Endothelial cell of umbilical vein (primary cell): Measurements from ENCODE around the gene COL8A1.

Experiments used
- CTCF ChIP-seq, 2 donors: IDR thresholded peaks; 1 replicate in 1 of 2; 2 replicates in 1 of 2; pipeline ENCODE4 v1.5.1; 2011; ENCODE audit warnings: low read length in 2 of 2, mild to moderate bottlenecking in 2 of 2, moderate library complexity in 2 of 2, control low read depth in 1 of 2, inconsistent platforms in 1 of 2, low read depth in 1 of 2; ENCODE audit not compliant: insufficient read depth in 1 of 2; ENCODE audit errors: extremely low read depth in 1 of 2
- EZH2 ChIP-seq: IDR thresholded peaks from 2 replicates; pipeline ENCODE4 v1.6.1; 2012; ENCODE audit warnings: borderline replicate concordance, low read depth, mild to moderate bottlenecking, moderate library complexity, low read length, inconsistent platforms; ENCODE audit not compliant: severe bottlenecking
- JUN ChIP-seq: IDR thresholded peaks from 2 replicates; pipeline ENCODE4 v1.6.1; 2011; ENCODE audit warnings: borderline replicate concordance, low read depth; ENCODE audit not compliant: insufficient read length, insufficient read depth
- MYC ChIP-seq: IDR thresholded peaks from one replicate; pipeline ENCODE4 v1.6.1; 2011; ENCODE audit warnings: mild to moderate bottlenecking, low read depth, low read length
- POLR2A ChIP-seq: IDR thresholded peaks from 2 replicates; pipeline ENCODE4 v1.6.1; 2012; ENCODE audit warnings: low read depth, mild to moderate bottlenecking, control low read depth, low read length

DNA sequence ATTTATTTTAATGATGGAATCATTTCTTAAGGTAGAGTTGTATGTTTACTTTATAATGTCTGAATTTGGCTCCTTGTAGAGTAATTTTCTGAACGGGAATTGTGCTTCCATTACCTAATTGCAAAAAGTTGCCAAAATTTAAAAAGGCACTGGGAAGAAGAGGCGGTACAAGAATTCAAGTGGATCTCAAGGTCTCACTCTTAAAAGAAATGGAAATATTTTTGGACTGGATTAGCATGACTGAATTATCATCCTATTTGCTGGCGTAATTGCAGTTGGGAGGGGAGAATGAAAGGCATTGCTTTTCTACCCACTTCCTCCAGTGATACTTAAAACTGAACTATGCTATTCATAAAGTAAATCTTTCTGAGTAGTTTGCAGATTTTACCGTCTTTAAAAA lies 46.2 kb downstream of the COL8A1 start:
- TF ChIP-seq CTCF (IDR thresholded peaks at IDR 0.05; ENCODE audit: extremely low read depth in 1 of 2, insufficient read depth in 1 of 2, low read depth in 1 of 2, low read length in 2 of 2), result no peak
- TF ChIP-seq EZH2, result no peak
- TF ChIP-seq POLR2A, result no peak
- no peak for TF ChIP-seq MYC
- TF ChIP-seq JUN, result no peak
